Stomach (tissue), 9 donors: ENCODE results near the gene NPBWR2. TPM values are rescaled to one million over a fixed set of nuclear protein-coding genes. Genes with fewer than 3 reads are reported as not detected.

Experiments used
- DNase-seq, 2 donors: peaks; one replicate each; pipeline versions ENCODE4 v3.0.0 to v3.0.0-alpha.2; 2013 to 2019
- H3K27ac ChIP-seq, 5 donors: fragments of 200-600 bp in 4 of 5; sonication (generic) in 4 of 5; one replicate each; pipeline ENCODE4 v1.5.1; 2013 to 2019; ENCODE audit warnings: mild to moderate bottlenecking in 1 of 5, moderate library complexity in 1 of 5
- H3K27me3 ChIP-seq, 3 donors: fragments of 200-600 bp; sonication (generic); one replicate each; pipeline ENCODE4 v1.5.1; 2017 to 2019; ENCODE audit warnings: mixed run types in 1 of 3
- H3K36me3 ChIP-seq, 4 donors: fragments of 200-600 bp; sonication (generic); 1 replicate in 3 of 4; 2 replicates in 1 of 4; pipeline ENCODE4 v1.5.1; 2016 to 2019
- H3K4me1 ChIP-seq, 4 donors: fragments of 200-600 bp; sonication (generic); one replicate each; pipeline ENCODE4 v1.5.1; 2016 to 2019
- H3K4me3 ChIP-seq, 4 donors: fragments of 200-600 bp; sonication (generic) in 3 of 4; one replicate each; pipeline ENCODE4 v1.5.1; 2016 to 2019; ENCODE audit warnings: mild to moderate bottlenecking in 1 of 4
- H3K9me3 ChIP-seq, 4 donors: fragments of 200-600 bp; sonication (generic); one replicate each; pipeline ENCODE4 v1.5.1; 2016 to 2019
- CTCF ChIP-seq, 7 experiments: fragments of 450-650 bp in 4 of 7; fragments of 200-600 bp in 3 of 7; sonication (generic) in 3 of 7; IDR thresholded peaks; one replicate each; pipeline ENCODE4 v1.5.1; 2016 to 2019; ENCODE audit warnings: antibody characterized with exemption in 7 of 7, control low read depth in 2 of 7, mild to moderate bottlenecking in 1 of 7
- EP300 ChIP-seq: sonication (generic); formaldehyde crosslinking; IDR thresholded peaks from one replicate; pipeline ENCODE4 v1.6.1; 2017; ENCODE audit warnings: antibody characterized with exemption
- POLR2A ChIP-seq, 4 donors: fragments of 450-650 bp; IDR thresholded peaks; one replicate each; pipeline ENCODE4 v1.6.1; 2016; ENCODE audit warnings: antibody characterized with exemption in 4 of 4, control low read depth in 2 of 4, mild to moderate bottlenecking in 1 of 4, moderate library complexity in 1 of 4
- POLR2AphosphoS5 ChIP-seq, 3 donors: sonication (generic); formaldehyde crosslinking; IDR thresholded peaks; one replicate each; pipeline ENCODE4 v1.6.1; 2016; ENCODE audit warnings: antibody characterized with exemption in 3 of 3
- WGBS, 5 donors: extraction: QIAGEN DNeasy Blood & Tissue Kit in 3 of 5; methylation state at CpG; one replicate each; pipeline versions ENCODE4 v1.1.5 to v1.1.7; 2013 to 2018; 5-methylcytosine and 5-hydroxymethylcytosine counted together
- intact Hi-C: fragments of 100-400 bp; cut with DNase I; formaldehyde crosslinking; loops from one replicate; pipeline ENCODE4 v1.15.1; 2023; ENCODE audit warnings: low total_unique reads
- polyA plus RNA-seq, 3 donors: library from polyadenylated mRNA; stranded (reverse); fragments of 200-250 nt; gene quantifications; one replicate each; pipeline ENCODE4 v1.2.3, GENCODE V29; 2013
- total RNA-seq, 5 donors: library from RNA; depleted of rRNA; stranded (reverse); fragments of >200 nt; gene quantifications; one replicate each; pipeline versions ENCODE4 v1.1.0 to v1.2.3, GENCODE V29; 2014 to 2016
- donor health status: healthy with polysubstance abuse.
- donor health status: Bipolar disorder and iron deficiency.
- donor health status: healthy.

Gene NPBWR2
- total and polyA plus RNA-seq, 8 donors, result not detected

GRCh38 chr20:64067733-64068307, 39.5 kb downstream of the NPBWR2 start:
- WGBS, 5 donors, result 58 to 81% (median 76%) methylated on average over 9 to 12 of the region's 12 CpGs
- DNase-seq, result no peak

GRCh38 chr20:64067005-64067632, 40.2 kb downstream of the NPBWR2 start:
- TF ChIP-seq POLR2AphosphoS5 (IDR thresholded peaks at IDR 0.05), result no peak
- no peak for TF ChIP-seq CTCF (IDR thresholded peaks at IDR 0.05)
- no peak for TF ChIP-seq POLR2A (IDR thresholded peaks at IDR 0.05)
- 78 to 91% (median 80%) methylated on average over 6 of the region's 6 CpGs for WGBS, 5 donors
- H3K27me3 ChIP-seq, result no peaks in the 10 kb centered on the region
- H3K36me3 ChIP-seq, result peaks cover 0 to 18% (median 14%) of the 10 kb centered on the region in 4 donors
- no peaks in the 10 kb centered on the region for H3K9me3 ChIP-seq
- no peak overlapping the region for H3K27ac ChIP-seq
- peaks cover 31 to 53% (median 36%) of the 10 kb centered on the region in 4 donors for H3K4me1 ChIP-seq
- H3K4me3 ChIP-seq, result no peak overlapping the region
- DNase-seq, result no peak
- intact Hi-C loops, result no loop called here

More at GRCh38 chr20:64067733-64068307, 39.5 kb downstream of the NPBWR2 start:
- H3K27me3 ChIP-seq, result no peaks in the 10 kb centered on the region
- TF ChIP-seq EP300, result no peak
- no peak for TF ChIP-seq POLR2A (IDR thresholded peaks at IDR 0.05)
- TF ChIP-seq CTCF (IDR thresholded peaks at IDR 0.05), result no peak
- TF ChIP-seq POLR2AphosphoS5 (IDR thresholded peaks at IDR 0.05), result no peak
- no peak overlapping the region for H3K27ac ChIP-seq
- peaks cover 0 to 25% (median 21%) of the 10 kb centered on the region in 4 donors for H3K36me3 ChIP-seq
- H3K4me1 ChIP-seq, result peaks cover 25 to 46% (median 29%) of the 10 kb centered on the region in 4 donors
- H3K9me3 ChIP-seq, result no peaks in the 10 kb centered on the region
- no peak overlapping the region for H3K4me3 ChIP-seq
- intact Hi-C loops, result no loop called here

DNA sequence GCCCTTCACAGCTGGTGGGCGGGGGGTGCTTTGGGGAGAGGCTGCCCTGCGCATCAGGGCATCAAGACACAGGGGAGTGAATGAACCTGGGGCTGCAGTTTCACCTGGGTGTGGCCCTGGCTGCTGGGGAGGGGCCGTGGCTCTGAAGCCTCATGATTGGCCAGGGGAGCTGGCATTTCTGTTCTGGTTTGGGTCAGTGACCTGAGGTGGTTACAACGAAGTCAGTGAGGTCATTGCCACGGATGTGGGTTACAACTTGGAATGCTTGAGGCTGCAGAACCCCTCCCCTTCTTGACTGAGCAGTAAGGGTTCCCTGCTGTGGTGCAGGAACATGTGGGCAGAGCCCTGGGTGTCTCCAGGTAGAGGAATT, 41.4 kb downstream of the NPBWR2 start:
- H3K27me3 ChIP-seq, result no peaks in the 10 kb centered on the region
- DNase-seq, result peak in 1 of 2 donors; percentile 55
- H3K27ac ChIP-seq, result no peak overlapping the region
- H3K4me3 ChIP-seq, result no peak overlapping the region
- TF ChIP-seq CTCF (IDR thresholded peaks at IDR 0.05), result no peak
- no peak for TF ChIP-seq POLR2AphosphoS5 (IDR thresholded peaks at IDR 0.05)
- TF ChIP-seq EP300, result no peak
- TF ChIP-seq POLR2A (IDR thresholded peaks at IDR 0.05), result no peak
- no peaks in the 10 kb centered on the region for H3K9me3 ChIP-seq
- intact Hi-C loops, result no loop called here
- peaks cover 31 to 55% (median 37%) of the 10 kb centered on the region in 4 donors for H3K4me1 ChIP-seq
- 33 to 48% (median 36%) methylated on average over 4 to 5 of the region's 5 CpGs for WGBS, 5 donors
- peaks cover 0 to 8% (median 5%) of the 10 kb centered on the region in 4 donors for H3K36me3 ChIP-seq

DNA sequence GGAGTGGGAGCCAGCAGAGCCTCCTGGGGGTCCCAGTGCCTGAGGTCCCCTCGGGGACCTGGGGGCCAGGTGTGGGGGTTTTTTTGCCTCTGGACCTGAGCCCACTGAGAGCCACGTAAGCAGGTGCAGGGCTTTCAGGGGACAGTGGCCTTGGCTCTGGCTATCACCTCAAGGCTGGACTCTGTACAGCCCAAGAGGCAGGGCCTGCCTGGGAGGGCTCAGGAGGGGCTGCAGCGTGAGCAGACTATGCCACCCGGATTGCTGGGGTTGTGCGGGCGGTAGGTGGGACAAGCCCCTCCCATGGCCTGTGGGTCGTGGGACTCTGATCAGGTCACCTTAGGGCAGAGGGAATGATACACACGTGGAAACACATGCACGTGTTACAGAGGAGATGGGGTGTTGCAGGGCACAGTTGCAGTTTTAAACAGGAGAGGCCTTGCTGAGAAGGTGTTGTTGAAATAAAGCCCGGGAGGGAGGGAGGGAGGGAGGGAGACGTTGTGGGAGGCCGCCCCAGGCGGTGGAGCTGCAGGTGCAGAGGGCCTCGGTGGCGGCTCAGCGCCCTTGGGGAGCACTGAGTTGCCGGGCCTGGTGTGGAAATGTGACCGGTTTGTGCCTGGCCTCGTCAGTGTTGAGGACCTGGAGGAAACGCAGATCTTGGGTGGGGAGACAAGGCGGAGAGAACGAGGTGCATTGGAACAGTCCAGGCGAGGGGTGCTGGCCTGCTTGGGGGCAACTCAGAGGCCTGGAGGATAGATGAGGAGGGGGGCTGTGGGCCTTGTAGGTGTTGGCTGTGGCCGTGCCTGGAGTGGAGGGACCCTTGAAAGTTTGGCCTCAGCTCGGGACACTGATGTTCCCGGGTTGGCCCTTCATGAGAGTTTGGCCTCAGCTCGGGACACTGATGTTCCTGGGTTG, 42.0 kb downstream of the NPBWR2 start:
- Histone ChIP-seq H3K4me1 (peaks cover 31 to 55% (median 37%) of the 10 kb centered on the region in 4 donors), H3K27ac (no peak overlapping the region), H3K27me3 (no peaks in the 10 kb centered on the region), H3K9me3 (no peaks in the 10 kb centered on the region), H3K4me3 (no peak overlapping the region), H3K36me3 (peaks cover 0 to 5% (median under 1%) of the 10 kb centered on the region in 4 donors)
- 43 to 56% (median 49%) methylated on average over 26 to 27 of the region's 27 CpGs for WGBS, 5 donors
- no peak for DNase-seq
- TF ChIP-seq POLR2A (IDR thresholded peaks at IDR 0.05) (no peak), CTCF (IDR thresholded peaks at IDR 0.05) (no peak), POLR2AphosphoS5 (IDR thresholded peaks at IDR 0.05) (no peak), EP300 (no peak)
- intact Hi-C loops, result no loop called here
